Measurements from ENCODE around the gene OR6S1. TPM values are rescaled to one million over a fixed set of nuclear protein-coding genes. Genes with fewer than 3 reads are reported as not detected.

OR6S1 gene
- total RNA-seq, 1 donor = not detected

DNA sequence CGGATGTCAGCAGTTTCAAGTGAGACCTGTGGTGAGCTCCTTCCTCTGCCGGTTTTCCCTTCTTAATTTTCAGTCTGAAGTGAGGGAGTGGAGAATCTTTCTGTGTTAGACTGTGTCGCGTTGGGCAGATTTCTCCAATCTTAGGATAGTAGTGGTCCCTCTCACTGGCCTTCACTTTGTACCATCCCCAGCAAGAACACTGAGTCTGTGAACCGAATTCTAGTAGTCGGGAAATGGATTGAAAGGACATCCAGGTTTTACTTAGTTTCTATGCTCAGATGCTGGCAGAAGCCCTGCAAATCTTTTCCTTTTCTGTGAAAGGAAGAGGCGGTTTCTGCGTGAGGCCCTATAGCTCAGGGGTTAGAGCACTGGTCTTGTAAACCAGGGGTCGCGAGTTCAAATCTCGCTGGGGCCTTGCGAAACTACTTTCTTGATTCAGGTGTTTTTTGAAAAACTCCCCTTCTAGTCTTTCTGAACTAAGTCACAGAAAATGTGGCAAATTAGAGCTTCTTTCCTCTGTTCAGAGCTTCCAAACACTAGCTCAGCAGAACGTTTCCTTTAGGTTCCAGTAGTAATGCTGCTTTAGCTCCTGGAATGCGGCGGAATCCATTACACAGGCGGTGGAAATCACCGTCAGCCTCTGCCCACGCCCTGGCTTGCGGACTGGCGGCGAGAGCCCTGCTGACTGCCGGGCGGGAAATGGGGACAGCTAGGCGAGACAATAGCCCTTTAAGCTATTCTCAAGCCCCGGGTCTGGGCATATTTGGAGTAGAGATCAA lies 40.0 kb upstream of the OR6S1 start:
- peak overlapping the region; percentile 78 for H3K4me3 ChIP-seq (ENCODE audit: low read depth, low read length)
- peak; percentile 87 for DNase-seq (ENCODE audit: low read depth)
- TF ChIP-seq, protein P1, sequence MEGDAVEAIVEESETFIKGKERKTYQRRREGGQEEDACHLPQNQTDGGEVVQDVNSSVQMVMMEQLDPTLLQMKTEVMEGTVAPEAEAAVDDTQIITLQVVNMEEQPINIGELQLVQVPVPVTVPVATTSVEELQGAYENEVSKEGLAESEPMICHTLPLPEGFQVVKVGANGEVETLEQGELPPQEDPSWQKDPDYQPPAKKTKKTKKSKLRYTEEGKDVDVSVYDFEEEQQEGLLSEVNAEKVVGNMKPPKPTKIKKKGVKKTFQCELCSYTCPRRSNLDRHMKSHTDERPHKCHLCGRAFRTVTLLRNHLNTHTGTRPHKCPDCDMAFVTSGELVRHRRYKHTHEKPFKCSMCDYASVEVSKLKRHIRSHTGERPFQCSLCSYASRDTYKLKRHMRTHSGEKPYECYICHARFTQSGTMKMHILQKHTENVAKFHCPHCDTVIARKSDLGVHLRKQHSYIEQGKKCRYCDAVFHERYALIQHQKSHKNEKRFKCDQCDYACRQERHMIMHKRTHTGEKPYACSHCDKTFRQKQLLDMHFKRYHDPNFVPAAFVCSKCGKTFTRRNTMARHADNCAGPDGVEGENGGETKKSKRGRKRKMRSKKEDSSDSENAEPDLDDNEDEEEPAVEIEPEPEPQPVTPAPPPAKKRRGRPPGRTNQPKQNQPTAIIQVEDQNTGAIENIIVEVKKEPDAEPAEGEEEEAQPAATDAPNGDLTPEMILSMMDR (IDR thresholded peaks at IDR 0.05; ENCODE audit: insufficient read depth, low read depth, low read length) = no peak

DNA sequence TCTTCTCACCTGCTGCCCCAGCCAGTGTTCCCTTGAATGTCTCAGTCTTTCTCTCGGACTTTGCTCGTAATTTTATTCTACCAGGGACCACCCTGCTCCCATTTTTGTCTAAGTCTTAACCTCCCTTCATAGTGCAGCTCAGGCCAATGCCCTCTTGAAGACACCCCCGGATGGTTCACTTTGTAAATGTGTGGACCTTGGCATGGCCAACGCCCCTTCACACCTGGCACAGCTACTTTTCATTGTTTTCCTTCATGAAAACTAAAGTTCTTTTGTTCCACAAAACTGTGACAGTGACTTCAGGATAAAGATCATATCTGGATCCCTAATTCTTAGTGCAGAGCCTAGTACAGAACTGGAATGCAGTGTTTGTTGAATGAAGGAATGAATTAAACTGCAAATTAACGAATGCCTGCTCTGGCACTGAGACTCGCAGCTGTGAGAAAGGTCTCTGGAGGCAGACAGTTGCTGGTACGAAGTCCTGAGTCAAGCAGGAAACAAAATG lies 39.4 kb upstream of the OR6S1 start:
- H3K4me3 ChIP-seq (ENCODE audit: low read depth, low read length) = peak overlapping the region; percentile 78
- no peak for DNase-seq (ENCODE audit: low read depth)
- TF ChIP-seq, protein P1 (IDR thresholded peaks at IDR 0.05; ENCODE audit: insufficient read depth, low read depth, low read length) = no peak

- TF ChIP-seq, protein P1 (IDR thresholded peaks at IDR 0.05; ENCODE audit: insufficient read depth, low read depth, low read length) = no peak
- no peak overlapping the region for H3K4me3 ChIP-seq (ENCODE audit: low read depth, low read length)
- DNase-seq (ENCODE audit: low read depth) = no peak
These were observed 38.9 kb upstream of the OR6S1 start for GRCh38 chr14:20680363-20680762.

GRCh38 chr14:20679907-20680306 lies 38.4 kb upstream of the OR6S1 start:
- TF ChIP-seq, protein P1 (IDR thresholded peaks at IDR 0.05; ENCODE audit: insufficient read depth, low read depth, low read length) = no peak
- no peak overlapping the region for H3K4me3 ChIP-seq (ENCODE audit: low read depth, low read length)
- peak; percentile 10 for DNase-seq (ENCODE audit: low read depth)

GRCh38 chr14:20676072-20676471 lies 34.6 kb upstream of the OR6S1 start:
- TF ChIP-seq, protein P1 (IDR thresholded peaks at IDR 0.05; ENCODE audit: insufficient read depth, low read depth, low read length) = no peak
- no peak overlapping the region for H3K4me3 ChIP-seq (ENCODE audit: low read depth, low read length)
- DNase-seq (ENCODE audit: low read depth) = no peak

DNA sequence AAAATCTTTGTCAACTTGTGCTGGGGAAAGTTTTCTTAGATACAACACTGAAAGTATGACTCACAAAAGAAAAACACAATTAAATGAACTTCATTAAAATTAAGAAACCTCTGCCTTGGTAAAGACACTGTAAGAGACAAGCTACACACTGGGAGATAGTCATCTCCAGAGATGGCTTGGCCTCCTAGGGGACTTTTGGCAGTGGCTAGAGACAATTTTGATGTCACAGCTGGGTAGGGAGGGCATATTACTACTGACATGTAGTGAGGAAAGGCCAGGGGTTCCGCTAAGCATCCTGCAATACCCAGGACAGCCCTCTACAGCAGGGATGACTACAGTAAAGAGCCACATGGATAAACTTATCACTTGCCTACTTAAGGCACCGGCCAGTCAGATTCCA lies 34.2 kb upstream of the OR6S1 start:
- TF ChIP-seq, protein P1 (IDR thresholded peaks at IDR 0.05; ENCODE audit: insufficient read depth, low read depth, low read length) = no peak
- DNase-seq (ENCODE audit: low read depth) = no peak
- no peak overlapping the region for H3K4me3 ChIP-seq (ENCODE audit: low read depth, low read length)

Data from fibroblast of villous mesenchyme (primary cell).